Ishikawa (cell line): ENCODE data around the gene CERS6.

Experiments
- EGR1 ChIP-seq: IDR thresholded peaks from 2 replicates; pipeline ENCODE4 v1.6.1; 2012
- EP300 ChIP-seq: IDR thresholded peaks from 2 replicates; pipeline ENCODE4 v1.6.1; 2012; ENCODE audit warnings: borderline replicate concordance
- MAX ChIP-seq: IDR thresholded peaks from 2 replicates; pipeline ENCODE4 v1.6.1; 2012
- NFIC ChIP-seq: IDR thresholded peaks from 2 replicates; pipeline ENCODE4 v1.6.1; 2012
- RAD21 ChIP-seq: IDR thresholded peaks from 2 replicates; pipeline ENCODE4 v1.6.1; 2012; ENCODE audit warnings: low read depth
- TAF1 ChIP-seq: IDR thresholded peaks from 2 replicates; pipeline ENCODE4 v1.6.1; 2012; ENCODE audit warnings: low read depth, mild to moderate bottlenecking
- TCF12 ChIP-seq: IDR thresholded peaks from 2 replicates; pipeline ENCODE4 v1.6.1; 2012; ENCODE audit warnings: low read depth
- TF ChIP-seq, protein P1 (sequence below): IDR thresholded peaks from 2 replicates; pipeline ENCODE4 v1.6.1; 2012; ENCODE audit warnings: low read depth, mild to moderate bottlenecking

DNA sequence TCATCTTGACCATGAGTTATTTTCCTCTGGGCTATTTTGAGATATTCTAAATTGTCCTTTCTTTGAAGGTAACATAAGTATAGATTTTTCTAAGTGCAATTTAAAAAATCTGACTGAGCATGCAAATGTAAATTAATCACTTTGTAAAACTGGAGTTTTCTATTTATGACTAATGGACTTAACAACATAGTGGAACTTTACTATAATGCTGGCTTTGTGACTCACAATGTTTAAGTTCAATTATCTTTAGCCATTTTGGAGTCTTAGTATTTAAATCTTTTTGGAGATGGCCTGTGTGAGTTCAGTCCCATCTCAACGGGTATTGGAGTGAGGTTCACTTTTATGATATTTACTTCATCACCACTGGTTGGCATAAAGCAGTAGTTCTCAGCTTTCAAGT, 311.2 kb downstream of the CERS6 start:
- no peak for TF ChIP-seq MAX
- TF ChIP-seq TCF12, result no peak
- TF ChIP-seq NFIC, result no peak
- TF ChIP-seq TAF1, result no peak
- TF ChIP-seq EP300, result no peak
- TF ChIP-seq RAD21, result no peak
- TF ChIP-seq, protein P1, sequence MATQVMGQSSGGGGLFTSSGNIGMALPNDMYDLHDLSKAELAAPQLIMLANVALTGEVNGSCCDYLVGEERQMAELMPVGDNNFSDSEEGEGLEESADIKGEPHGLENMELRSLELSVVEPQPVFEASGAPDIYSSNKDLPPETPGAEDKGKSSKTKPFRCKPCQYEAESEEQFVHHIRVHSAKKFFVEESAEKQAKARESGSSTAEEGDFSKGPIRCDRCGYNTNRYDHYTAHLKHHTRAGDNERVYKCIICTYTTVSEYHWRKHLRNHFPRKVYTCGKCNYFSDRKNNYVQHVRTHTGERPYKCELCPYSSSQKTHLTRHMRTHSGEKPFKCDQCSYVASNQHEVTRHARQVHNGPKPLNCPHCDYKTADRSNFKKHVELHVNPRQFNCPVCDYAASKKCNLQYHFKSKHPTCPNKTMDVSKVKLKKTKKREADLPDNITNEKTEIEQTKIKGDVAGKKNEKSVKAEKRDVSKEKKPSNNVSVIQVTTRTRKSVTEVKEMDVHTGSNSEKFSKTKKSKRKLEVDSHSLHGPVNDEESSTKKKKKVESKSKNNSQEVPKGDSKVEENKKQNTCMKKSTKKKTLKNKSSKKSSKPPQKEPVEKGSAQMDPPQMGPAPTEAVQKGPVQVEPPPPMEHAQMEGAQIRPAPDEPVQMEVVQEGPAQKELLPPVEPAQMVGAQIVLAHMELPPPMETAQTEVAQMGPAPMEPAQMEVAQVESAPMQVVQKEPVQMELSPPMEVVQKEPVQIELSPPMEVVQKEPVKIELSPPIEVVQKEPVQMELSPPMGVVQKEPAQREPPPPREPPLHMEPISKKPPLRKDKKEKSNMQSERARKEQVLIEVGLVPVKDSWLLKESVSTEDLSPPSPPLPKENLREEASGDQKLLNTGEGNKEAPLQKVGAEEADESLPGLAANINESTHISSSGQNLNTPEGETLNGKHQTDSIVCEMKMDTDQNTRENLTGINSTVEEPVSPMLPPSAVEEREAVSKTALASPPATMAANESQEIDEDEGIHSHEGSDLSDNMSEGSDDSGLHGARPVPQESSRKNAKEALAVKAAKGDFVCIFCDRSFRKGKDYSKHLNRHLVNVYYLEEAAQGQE, result no peak
- TF ChIP-seq EGR1, result no peak
